Astrocyte (in vitro differentiated cells and primary cell): ENCODE data around the gene ATP5PB. TPM values are rescaled to one million over a fixed set of nuclear protein-coding genes. Genes with fewer than 3 reads are reported as not detected.

Experiments used
- DNase-seq: peaks from one replicate; pipeline ENCODE4 v3.0.0-alpha.2; 2010; ENCODE audit warnings: low read depth
- FAIRE-seq: peaks from 2 replicates; lab custom pipeline; 2011; peaks lifted over from hg19 to GRCh38; lab: Jason Lieb, UNC
- H2AFZ ChIP-seq: 2 replicates; pipeline ENCODE4 v1.6.0; 2012; ENCODE audit warnings: low read depth, low read length, inconsistent platforms
- H3K27ac ChIP-seq: 2 replicates; pipeline ENCODE4 v1.5.1; 2011; ENCODE audit warnings: low read depth, low read length, inconsistent platforms
- H3K27me3 ChIP-seq: 2 replicates; pipeline ENCODE4 v1.6.0; 2011; ENCODE audit warnings: low read length, inconsistent platforms; ENCODE audit not compliant: insufficient read depth
- H3K36me3 ChIP-seq: 2 replicates; pipeline ENCODE4 v1.5.1; 2011; ENCODE audit warnings: low read length, inconsistent platforms; ENCODE audit not compliant: insufficient read depth
- H3K4me1 ChIP-seq: 2 replicates; pipeline ENCODE4 v1.5.1; 2011; ENCODE audit warnings: low read length, inconsistent platforms; ENCODE audit not compliant: insufficient read depth
- H3K4me2 ChIP-seq: 2 replicates; pipeline ENCODE4 v1.6.0; 2012; ENCODE audit warnings: low read length, inconsistent platforms
- H3K4me3 ChIP-seq: 2 replicates; pipeline ENCODE4 v1.5.1; 2011; ENCODE audit warnings: low read depth, mild to moderate bottlenecking, low read length, inconsistent platforms; ENCODE audit not compliant: insufficient read depth
- H3K79me2 ChIP-seq: 2 replicates; pipeline ENCODE4 v1.6.0; 2012; ENCODE audit warnings: mild to moderate bottlenecking, low read length, inconsistent platforms; ENCODE audit not compliant: insufficient read depth
- H3K9ac ChIP-seq: 2 replicates; pipeline ENCODE4 v1.6.0; 2012; ENCODE audit warnings: mild to moderate bottlenecking, low read length, inconsistent platforms
- H3K9me3 ChIP-seq: 2 replicates; pipeline ENCODE4 v1.5.1; 2012; ENCODE audit warnings: low read depth, mild to moderate bottlenecking, low read length, inconsistent platforms; ENCODE audit not compliant: insufficient read depth
- H4K20me1 ChIP-seq: 2 replicates; pipeline ENCODE4 v1.6.0; 2012; ENCODE audit warnings: low read length, inconsistent platforms; ENCODE audit not compliant: insufficient read depth
- H3K27ac Mint-ChIP-seq: one replicate; pipeline ENCODE4 v1.8.0; 2021; ENCODE audit warnings: mild to moderate bottlenecking, mixed read lengths; ENCODE audit not compliant: unreplicated experiment
- H3K27me3 Mint-ChIP-seq: one replicate; pipeline ENCODE4 v1.8.0; 2021; ENCODE audit warnings: low read depth, mixed read lengths; ENCODE audit not compliant: unreplicated experiment
- H3K36me3 Mint-ChIP-seq: one replicate; pipeline ENCODE4 v1.8.0; 2021; ENCODE audit warnings: low read depth, mixed read lengths; ENCODE audit not compliant: unreplicated experiment
- H3K4me1 Mint-ChIP-seq: one replicate; pipeline ENCODE4 v1.8.0; 2021; ENCODE audit warnings: low read depth, mixed read lengths; ENCODE audit not compliant: unreplicated experiment
- H3K4me3 Mint-ChIP-seq: one replicate; pipeline ENCODE4 v1.8.0; 2021; ENCODE audit warnings: mild to moderate bottlenecking, moderate library complexity, mixed read lengths; ENCODE audit not compliant: unreplicated experiment
- H3K9me3 Mint-ChIP-seq: one replicate; pipeline ENCODE4 v1.8.0; 2021; ENCODE audit warnings: mild to moderate bottlenecking, mixed read lengths; ENCODE audit not compliant: unreplicated experiment
- CTCF ChIP-seq: IDR thresholded peaks from 2 replicates; pipeline ENCODE4 v1.5.1; 2011; ENCODE audit warnings: low read depth, mild to moderate bottlenecking, inconsistent platforms, low read length, moderate library complexity; ENCODE audit not compliant: insufficient read depth
- EZH2 ChIP-seq: IDR thresholded peaks from 2 replicates; pipeline ENCODE4 v1.6.1; 2012; ENCODE audit warnings: mild to moderate bottlenecking, low read length, inconsistent platforms; ENCODE audit not compliant: insufficient read depth
- total RNA-seq: library from RNA; stranded (reverse); gene quantifications from 2 replicates; pipeline ENCODE4 v1.2.1, GENCODE V29; 2021

ATP5PB gene
- total RNA-seq, 1 donor from 2014 or later = 214 TPM

DNA sequence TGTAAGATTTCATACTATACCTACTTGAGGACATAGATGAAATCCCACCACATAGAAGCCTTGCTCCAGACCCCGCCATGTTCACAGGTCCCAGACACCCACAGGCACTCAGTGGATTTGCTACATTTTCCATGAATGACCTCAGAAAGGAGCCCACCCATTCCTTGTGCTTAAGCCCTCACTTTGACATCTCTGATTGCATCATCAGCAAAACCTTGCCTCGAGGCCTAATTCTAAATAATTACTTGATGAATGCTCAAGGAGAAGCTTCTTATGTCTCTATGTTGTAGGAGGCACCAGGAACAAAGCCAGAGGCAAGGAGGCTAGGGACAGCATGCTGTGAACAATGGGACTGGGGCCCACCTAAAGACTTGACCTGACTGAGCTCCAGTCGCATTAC, 33.8 kb upstream of the ATP5PB start:
- no peaks in the 10 kb centered on the region for H3K27me3 Mint-ChIP-seq
- no peak for TF ChIP-seq CTCF
- TF ChIP-seq EZH2 = no peak
- no peak for DNase-seq
- no peak overlapping the region for H3K9ac ChIP-seq
- no peak overlapping the region for H3K27ac Mint-ChIP-seq
- H3K27me3 ChIP-seq = peaks cover 5% of the 10 kb centered on the region
- H3K9me3 Mint-ChIP-seq = no peaks in the 10 kb centered on the region
- H3K9me3 ChIP-seq = no peaks in the 10 kb centered on the region
- no peak overlapping the region for H3K4me3 Mint-ChIP-seq
- no peaks in the 10 kb centered on the region for H4K20me1 ChIP-seq
- H3K36me3 Mint-ChIP-seq = peaks cover 8% of the 10 kb centered on the region
- H3K4me1 ChIP-seq = no peaks in the 10 kb centered on the region
- H3K27ac ChIP-seq = no peak overlapping the region
- H3K4me1 Mint-ChIP-seq = peaks cover 1% of the 10 kb centered on the region
- no peaks in the 10 kb centered on the region for H3K79me2 ChIP-seq
- no peak overlapping the region for H3K4me2 ChIP-seq
- H2AFZ ChIP-seq = no peak overlapping the region
- no peak for FAIRE-seq
- no peak overlapping the region for H3K4me3 ChIP-seq
- no peaks in the 10 kb centered on the region for H3K36me3 ChIP-seq

DNA sequence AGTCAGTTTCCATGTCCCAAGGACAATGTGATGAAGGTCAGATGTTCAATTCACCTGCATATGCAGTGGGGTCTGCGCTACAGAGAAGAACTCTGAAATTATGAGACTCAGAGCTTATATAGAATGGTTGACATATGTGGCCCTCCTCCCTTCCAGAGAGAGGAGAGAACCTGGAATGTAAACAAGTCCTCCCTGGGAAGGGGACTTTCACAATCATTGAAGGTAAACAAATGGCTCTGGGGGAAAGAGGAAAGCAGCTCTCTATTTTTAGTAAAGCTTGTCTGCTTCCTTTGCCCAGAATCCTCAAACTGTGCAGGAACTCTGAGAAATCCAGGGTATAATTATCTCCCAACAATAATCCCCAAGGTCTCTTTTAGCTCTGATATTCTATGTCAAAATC, 31.5 kb upstream of the ATP5PB start:
- H3K27me3 ChIP-seq = peaks cover 5% of the 10 kb centered on the region
- Mint-ChIP-seq H3K27me3 (peaks cover 2% of the 10 kb centered on the region), H3K4me3 (no peak overlapping the region), H3K36me3 (peaks cover 12% of the 10 kb centered on the region), H3K27ac (no peak overlapping the region), H3K9me3 (peaks cover 2% of the 10 kb centered on the region), H3K4me1 (peaks cover 5% of the 10 kb centered on the region)
- FAIRE-seq = no peak
- no peaks in the 10 kb centered on the region for H3K36me3 ChIP-seq
- no peaks in the 10 kb centered on the region for H3K79me2 ChIP-seq
- no peaks in the 10 kb centered on the region for H3K4me1 ChIP-seq
- H3K4me2 ChIP-seq = no peak overlapping the region
- H3K4me3 ChIP-seq = no peak overlapping the region
- no peak overlapping the region for H3K9ac ChIP-seq
- H4K20me1 ChIP-seq = no peaks in the 10 kb centered on the region
- H2AFZ ChIP-seq = no peak overlapping the region
- TF ChIP-seq EZH2 = no peak
- TF ChIP-seq CTCF = no peak
- no peak overlapping the region for H3K27ac ChIP-seq
- DNase-seq = no peak
- H3K9me3 ChIP-seq = no peaks in the 10 kb centered on the region

GRCh38 chr1:111419037-111419436, 30.2 kb upstream of the ATP5PB start:
- Mint-ChIP-seq H3K27me3 (peaks cover 5% of the 10 kb centered on the region), H3K27ac (no peak overlapping the region), H3K4me1 (peaks cover 7% of the 10 kb centered on the region), H3K36me3 (peaks cover 14% of the 10 kb centered on the region), H3K9me3 (peaks cover 2% of the 10 kb centered on the region), H3K4me3 (no peak overlapping the region)
- Histone ChIP-seq H3K4me2 (no peak overlapping the region), H2AFZ (no peak overlapping the region), H4K20me1 (no peaks in the 10 kb centered on the region), H3K79me2 (no peaks in the 10 kb centered on the region), H3K9ac (no peak overlapping the region), H3K27me3 (peaks cover 5% of the 10 kb centered on the region), H3K9me3 (no peaks in the 10 kb centered on the region), H3K36me3 (no peaks in the 10 kb centered on the region), H3K27ac (no peak overlapping the region), H3K4me3 (no peak overlapping the region), H3K4me1 (no peaks in the 10 kb centered on the region)
- TF ChIP-seq EZH2 (no peak), CTCF (no peak)
- no peak for FAIRE-seq
- no peak for DNase-seq
